ENCODE results near the gene BCL2.

BCL2 gene

GRCh38 chr18:63107171-63107845 lies 212.3 kb downstream of the BCL2 start:
- DNase-seq (ENCODE audit: low read depth) = no peak

- DNase-seq (ENCODE audit: low read depth) = no peak
Observed at GRCh38 chr18:63106727-63107126, 212.8 kb downstream of the BCL2 start.

GRCh38 chr18:63105636-63106316 lies 213.8 kb downstream of the BCL2 start:
- no peak for DNase-seq (ENCODE audit: low read depth)

GRCh38 chr18:63104868-63105267 lies 214.7 kb downstream of the BCL2 start:
- DNase-seq (ENCODE audit: low read depth) = no peak

- no peak for DNase-seq (ENCODE audit: low read depth)
Observed at GRCh38 chr18:63102941-63103744, 216.4 kb downstream of the BCL2 start.

GRCh38 chr18:63100630-63101055 lies 218.9 kb downstream of the BCL2 start:
- no peak for DNase-seq (ENCODE audit: low read depth)

GRCh38 chr18:63099848-63100629 lies 219.5 kb downstream of the BCL2 start:
- DNase-seq (ENCODE audit: low read depth) = no peak

GRCh38 chr18:63099091-63099840 lies 220.3 kb downstream of the BCL2 start:
- no peak for DNase-seq (ENCODE audit: low read depth)

- no peak for DNase-seq (ENCODE audit: low read depth)
Observed at GRCh38 chr18:63098018-63098981, 221.3 kb downstream of the BCL2 start.

- DNase-seq (ENCODE audit: low read depth) = no peak
Observed at GRCh38 chr18:63097178-63097577, 222.4 kb downstream of the BCL2 start.

- DNase-seq (ENCODE audit: low read depth) = no peak
Observed at GRCh38 chr18:63096327-63096874, 223.2 kb downstream of the BCL2 start.

- no peak for DNase-seq (ENCODE audit: low read depth)
Observed at GRCh38 chr18:63095768-63096167, 223.8 kb downstream of the BCL2 start.

- DNase-seq (ENCODE audit: low read depth) = no peak
Observed at GRCh38 chr18:63091671-63092364, 227.8 kb downstream of the BCL2 start.

- DNase-seq (ENCODE audit: low read depth) = no peak
Observed at GRCh38 chr18:63090334-63090733, 229.2 kb downstream of the BCL2 start.

- no peak for DNase-seq (ENCODE audit: low read depth)
Observed at GRCh38 chr18:63089041-63089440, 230.5 kb downstream of the BCL2 start.

GRCh38 chr18:63088262-63088661 lies 231.3 kb downstream of the BCL2 start:
- no peak for DNase-seq (ENCODE audit: low read depth)

- DNase-seq (ENCODE audit: low read depth) = no peak
Observed at GRCh38 chr18:63087421-63088230, 231.9 kb downstream of the BCL2 start.

GRCh38 chr18:63085611-63086010 lies 234.0 kb downstream of the BCL2 start:
- DNase-seq (ENCODE audit: low read depth) = no peak
